CD4-positive, alpha-beta T cell treated with Interferon alpha-2 for 1 hour (primary cell): Measurements from ENCODE around the gene SEMA3D.
"Not testable (repeated sequence)": the region's sequence is repeated elsewhere in the genome, so short reads cannot be mapped to it uniquely, and the experiment has no call there.

Source experiments
- DNase-seq, 2 donors: peaks; one replicate each; pipeline ENCODE4 v3.0.0-alpha.2; 2020 to 2022

Gene SEMA3D

DNA sequence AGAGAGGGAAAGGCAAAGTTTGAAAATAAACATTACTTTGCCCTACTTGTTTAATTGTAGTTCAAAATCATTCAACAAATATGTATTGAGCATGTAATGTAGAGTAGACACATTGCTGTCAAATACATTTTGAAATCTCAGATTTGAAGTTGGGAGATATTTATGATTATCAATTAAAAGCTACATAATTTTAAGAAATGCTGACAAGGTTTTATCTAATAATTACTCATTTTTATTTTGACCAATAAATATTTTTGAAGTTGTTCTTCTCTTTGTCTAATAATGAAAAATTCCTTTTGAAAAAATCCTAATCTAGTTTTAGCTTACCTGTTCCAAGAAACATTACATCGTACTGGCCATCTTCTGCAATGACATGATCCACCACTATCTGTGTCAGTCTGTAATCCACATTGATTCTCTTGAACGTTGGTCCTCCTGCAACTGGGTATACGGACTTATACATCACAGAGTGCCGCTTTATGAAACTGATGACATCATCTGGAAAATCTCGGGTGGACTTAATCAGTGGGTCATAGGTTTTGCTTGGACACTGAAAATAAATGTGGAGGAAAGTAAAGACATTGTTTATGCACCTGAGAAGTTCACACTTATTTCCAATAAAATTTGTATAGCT, 164.7 kb downstream of the SEMA3D start:
- DNase-seq, result no peak

DNA sequence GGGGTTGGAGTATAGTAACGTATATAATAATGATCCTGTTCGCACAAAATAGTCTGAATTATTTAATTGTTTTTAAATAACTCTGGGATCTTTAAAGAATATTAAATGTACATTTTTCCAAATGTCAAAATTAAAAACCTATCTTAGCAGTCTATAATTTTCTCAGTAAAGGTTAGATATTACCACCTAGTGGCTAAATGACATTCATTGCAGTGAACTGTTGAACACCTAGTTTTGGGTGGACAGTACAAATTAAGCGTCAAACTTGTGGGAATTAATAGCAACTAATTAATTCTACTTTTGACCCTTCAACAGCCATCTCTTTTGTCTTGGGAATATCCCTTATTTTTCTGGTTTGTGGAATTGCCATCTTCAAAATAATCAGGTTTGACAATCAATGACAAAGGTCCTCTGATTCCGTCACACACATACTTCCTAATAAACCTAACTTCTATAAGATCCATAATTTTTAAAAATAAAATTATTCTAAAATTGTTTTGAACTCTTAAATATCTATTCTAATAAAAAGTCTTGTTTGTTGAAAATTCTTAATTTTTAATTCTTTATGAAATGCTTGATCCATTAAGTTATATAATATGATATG, 165.7 kb downstream of the SEMA3D start:
- no peak for DNase-seq

DNA sequence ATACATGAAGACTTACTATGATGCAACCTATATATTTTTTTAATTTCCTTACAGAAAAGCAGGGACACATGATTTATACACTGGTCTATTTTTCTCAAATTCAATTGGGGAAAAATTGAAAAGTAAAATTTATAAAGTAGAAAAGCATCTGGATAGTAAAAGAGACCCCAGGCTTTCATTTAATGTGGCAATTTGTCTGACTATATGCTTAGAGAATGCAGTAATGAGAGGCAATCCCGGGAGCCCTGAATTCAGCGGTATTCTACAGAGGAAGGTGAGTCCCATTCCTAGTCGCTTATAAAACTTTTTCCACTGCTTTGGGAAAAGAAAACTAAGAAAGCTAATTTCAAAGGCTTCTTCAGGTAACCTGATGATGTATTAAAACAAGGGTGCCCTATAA, 167.1 kb downstream of the SEMA3D start:
- DNase-seq, result no peak

DNA sequence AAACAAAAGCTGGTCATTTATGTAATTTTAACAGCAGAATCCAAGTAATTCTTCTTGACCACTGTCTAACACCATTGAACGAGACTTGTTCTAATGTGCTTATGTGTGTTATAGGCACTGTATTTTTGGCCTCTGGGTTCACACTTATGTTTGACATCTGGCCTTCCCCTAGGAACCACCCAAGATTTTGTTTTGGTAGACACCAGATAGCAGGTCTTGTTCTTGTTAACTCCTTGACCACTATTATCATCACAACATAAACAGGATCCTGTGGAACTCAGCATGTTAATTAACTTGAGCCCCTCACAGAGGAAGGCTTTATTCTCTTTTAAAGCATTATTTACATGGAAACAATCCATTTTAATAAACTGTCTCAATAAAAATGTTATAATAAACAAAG, 167.7 kb downstream of the SEMA3D start:
- DNase-seq, result no peak

DNA sequence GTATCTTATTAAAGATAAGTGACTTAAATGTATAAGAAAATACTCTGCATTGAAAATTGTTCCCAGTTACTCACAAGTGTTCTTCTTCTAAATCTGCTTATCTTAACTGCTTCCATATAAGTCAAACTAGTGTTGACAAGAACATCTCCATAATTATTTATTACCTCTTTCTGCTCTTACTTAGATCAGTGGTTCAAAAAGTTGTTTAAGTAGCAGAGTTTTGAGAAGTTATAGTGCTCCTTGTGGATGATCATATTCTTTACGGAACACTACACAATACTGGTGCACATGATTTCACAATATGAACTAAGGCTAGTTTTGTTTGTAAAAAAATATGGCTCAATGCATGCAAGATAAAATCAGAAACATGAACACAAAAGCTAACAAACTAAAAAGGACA, 168.4 kb downstream of the SEMA3D start:
- DNase-seq, result no peak

DNA sequence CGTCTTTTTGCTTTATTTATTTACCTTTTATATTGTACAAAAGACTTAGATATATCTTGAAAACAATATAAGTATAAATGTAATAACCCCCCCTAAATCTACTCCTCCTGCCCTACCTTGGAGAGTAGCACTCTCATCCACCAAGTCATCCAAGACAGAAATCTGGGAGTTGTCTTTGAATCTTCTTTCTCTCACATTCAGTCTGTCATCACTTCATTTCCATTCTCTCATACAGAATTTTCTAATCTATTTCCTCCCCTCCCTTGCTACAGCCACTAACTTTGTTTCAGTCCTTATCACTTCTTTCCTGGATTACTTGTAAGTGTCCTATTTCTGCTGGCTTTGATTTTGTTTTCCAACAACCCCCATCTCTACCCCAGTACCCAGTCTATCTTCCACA, 170.6 kb downstream of the SEMA3D start:
- DNase-seq, result no peak

DNA sequence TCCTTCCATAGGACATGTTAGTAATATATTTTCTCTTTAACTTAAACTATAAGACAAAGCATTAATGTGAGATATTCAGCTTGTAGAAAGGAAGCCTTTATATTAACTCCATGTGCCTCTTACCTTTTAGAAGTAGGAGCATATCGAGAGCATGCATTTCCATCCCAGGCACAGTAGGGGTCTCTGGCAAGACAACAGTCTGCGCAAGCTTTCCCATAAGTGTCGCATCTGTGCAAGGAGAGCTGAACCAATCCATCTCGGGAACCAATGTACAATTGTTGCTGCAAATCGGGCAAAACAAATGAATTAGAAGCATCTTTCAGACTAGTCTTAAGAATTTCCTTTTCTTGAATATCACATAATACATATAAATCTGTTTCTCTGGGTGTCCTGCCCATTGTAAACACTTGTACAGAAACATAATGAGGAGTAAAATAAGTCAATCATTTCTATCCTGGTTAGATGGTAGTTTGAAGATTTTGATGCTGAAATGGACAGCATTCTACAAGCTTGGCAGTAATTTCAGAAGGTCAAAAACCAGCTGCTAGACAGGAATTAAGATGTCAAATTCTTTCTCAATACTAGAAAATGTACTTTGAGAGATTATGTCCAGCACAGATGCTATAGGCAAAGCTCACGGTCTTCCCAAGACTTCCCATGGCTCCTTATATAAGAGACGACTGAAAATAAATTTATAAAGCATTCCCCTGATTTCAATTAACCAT, 171.8 kb downstream of the SEMA3D start:
- DNase-seq, result no peak

DNA sequence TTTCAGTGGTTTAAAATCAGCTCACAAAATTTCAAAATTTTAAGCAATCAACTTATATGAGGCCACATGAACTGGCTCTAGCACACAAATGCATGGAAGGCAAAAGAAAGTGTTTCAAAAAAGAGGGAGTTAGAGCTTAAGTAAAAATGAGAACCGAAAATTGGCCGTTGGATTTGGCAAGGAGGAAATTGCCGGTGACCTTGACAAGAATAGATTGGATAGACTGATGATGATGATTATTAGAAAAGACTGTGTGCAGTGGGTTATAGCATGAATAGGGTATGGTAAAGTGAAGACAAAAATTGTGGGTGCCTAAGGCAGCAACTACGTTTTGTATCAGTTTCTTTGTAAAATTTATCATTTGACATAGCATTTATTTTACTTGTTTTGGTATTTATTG, 175.7 kb downstream of the SEMA3D start:
- DNase-seq, result no peak

DNA sequence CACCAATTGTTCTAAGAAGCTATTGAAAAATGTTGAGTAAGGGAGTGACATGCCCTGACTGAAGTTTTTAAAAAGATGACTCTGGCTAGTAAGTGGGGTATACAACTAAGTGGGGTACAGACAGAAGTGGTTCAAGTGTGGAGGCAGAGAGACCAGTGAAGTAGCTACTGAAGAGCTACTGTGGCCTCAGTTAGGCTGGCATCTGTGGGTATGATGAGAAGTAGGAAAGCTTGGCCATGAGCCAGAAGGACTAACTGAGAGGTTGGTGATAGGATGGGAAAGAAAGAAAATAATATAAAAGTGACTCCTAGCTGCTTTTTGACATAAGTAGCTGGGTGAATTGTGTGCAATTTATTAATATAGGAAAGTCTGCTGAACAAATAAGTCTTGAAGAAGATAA, 176.6 kb downstream of the SEMA3D start:
- DNase-seq, result no peak

DNA sequence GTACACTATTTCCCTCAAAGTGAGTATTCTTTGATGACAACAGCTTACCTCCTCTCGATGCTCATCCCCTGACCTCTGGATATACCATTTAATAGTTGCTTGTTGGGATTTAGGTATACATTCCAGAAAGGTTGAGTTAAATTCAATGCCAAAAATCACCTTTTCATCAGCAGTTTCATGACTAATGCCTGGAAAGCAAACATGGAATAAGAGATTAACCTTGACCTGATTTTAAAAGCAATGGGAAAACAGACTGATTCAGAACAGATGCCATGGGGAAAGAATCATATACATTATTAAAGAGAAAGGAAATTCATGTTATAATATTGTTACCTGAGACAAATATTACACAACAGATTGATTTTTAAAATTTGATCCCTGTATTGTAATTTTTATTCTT, 180.1 kb downstream of the SEMA3D start:
- no peak for DNase-seq

DNA sequence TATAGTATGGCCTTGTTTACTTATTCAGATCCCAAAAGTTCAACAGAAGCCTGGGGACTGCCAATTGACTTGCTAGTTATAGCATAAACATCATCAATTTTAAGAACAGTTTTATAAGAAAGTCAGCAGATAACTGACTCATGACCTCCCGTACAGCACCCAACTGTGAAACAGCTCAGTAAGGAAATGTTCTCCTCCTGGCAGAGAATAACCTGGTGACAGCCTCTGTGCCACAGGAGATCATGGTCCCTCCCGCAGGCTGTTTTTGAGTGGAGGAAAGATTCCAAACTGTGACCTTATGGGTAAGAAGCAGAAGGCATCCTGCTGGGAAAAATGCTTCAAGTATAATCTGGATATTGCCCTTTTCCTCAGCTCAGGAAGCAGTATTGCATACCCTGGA, 182.5 kb downstream of the SEMA3D start:
- DNase-seq, result no peak

DNA sequence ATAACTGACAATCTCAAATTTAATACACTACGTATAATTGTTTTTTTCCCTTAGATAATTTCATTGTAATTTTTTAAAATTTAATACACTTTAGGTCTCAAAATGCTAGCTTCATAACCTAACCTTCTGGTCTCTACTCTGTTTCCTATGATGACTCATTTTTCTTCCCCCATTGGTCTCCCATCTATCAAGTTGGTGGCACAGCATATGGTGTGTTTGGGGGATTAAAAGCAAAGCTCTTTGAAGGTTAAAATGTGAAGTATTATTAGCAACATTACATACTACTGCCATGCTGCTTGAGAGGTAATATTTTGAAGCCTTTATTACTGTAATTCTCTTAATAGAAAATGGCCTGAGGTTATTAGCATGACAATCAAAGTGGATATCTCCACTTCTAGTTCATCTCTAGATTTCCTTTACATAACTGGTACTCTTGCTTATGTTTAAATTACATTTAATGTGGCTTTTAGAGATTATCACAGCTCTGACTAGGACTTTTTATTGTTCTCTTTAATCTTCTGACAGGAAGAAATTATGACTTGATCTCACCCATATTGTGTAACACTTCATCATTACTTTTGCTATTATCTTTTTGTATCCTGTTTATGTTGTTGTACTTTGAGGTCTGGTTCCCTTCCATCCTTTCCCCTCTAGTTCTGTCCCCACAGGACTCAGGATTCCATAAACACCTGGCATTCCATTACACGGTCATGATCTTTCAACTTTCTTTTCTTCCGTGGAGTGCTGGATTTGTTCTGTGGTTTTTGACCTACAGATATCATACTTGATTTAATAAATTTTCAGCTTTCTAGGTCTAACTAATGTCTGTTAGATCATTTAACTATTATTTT, 185.1 kb downstream of the SEMA3D start:
- DNase-seq, result no peak

DNA sequence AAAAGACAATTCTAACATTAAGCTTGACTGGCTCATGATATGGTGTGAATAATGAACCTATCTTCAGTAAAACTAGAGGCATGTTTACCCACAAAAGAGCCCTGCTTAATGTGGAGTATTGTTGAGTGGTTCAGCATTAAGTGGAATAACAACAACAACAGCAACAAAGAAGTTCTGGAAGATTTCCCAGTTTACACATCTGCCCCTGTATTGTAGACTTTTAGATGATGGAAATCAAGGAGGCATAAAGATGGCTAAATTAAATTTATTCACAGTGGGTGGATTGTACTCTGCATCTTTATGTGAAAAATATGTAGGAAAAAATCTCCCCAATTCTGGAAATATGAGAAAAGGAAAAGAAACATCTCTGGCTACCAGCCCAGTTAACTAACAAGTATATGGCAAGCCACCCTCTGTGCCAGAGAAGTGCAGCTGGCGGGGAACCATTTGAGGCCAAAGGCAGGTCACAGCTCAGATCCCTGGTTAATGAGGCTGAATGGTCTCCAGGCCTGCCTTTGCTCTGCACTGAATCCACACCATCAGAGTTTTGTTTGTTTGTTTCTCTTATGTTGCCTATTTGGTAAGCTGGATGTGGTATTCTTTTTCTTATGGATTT, 186.0 kb downstream of the SEMA3D start:
- DNase-seq, result no peak

DNA sequence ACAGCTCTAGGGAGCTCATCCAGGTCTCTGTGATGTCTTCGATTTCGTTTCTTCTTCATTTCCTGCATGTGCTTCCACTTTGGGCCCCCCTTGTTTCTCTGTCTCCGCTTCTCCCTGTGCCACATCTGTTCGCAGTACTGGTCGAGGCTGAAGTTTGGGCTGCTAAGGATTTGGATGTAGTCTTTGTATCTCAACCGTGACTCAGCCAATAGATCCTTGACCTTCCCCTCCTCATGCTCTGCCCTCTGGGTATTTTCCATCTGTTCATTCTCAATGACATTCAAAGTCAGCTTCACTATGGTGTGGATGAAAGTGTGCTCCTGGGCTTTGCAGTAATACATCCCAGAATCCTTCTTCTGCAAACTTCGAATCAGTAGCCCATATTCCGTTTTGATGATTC, 187.4 kb downstream of the SEMA3D start:
- DNase-seq, result no peak

DNA sequence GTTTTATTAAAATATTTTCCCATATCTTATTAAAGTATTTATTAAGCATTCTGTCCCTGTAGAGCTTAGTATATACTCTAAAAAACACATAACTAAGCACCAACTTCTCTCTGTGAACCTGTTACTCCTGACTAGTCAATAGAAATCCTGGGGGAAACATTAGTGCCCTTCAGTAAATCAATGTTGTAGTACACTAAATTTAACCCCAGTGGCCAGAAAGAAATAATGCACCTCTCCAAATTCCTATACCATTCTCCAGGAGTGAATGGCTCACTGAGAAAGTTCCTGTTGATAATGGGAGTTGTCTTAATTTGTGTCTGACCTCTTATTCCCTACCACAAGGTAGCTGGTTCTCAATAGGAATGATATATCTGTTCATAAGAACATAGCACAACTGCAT, 188.2 kb downstream of the SEMA3D start:
- no peak for DNase-seq

DNA sequence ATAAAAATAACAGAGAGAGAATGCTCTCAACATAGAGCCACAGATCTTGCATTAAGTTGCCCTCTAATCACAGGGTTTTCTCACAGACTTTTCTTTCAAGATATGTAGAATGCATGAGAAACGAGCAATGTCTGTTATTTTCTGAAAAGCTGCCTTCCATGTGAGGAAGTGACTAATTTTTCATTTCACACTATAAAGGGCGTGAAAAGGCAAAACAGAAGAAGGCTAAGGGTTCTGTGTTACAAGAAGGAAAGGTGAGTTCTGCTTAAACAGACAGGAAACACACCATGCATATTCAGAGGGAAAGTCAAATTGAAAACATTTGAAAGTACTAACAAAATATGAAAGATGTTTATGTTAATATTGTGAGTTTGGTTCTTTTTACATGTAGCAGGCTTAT, 189.2 kb downstream of the SEMA3D start:
- DNase-seq, result no peak

DNA sequence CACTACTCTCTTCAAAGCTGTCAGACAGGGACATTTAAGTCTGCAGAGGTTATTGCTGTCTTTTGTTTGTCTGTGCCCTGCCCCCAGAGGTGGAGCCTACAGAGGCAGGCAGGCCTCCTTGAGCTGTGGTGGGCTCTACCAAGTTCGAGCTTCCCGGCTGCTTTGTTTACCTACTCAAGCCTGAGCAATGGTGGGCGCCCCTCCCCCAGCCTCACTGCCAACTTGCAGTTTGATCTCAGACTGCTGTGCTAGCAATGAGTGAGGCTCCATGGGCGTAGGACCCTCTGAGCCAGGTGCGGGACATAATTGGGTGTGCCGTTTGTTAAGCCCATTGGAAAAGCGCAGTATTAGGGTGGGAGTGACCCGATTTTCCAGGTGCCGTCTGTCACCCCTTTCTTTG, 193.9 kb downstream of the SEMA3D start:
- not testable (repeated sequence) for DNase-seq

DNA sequence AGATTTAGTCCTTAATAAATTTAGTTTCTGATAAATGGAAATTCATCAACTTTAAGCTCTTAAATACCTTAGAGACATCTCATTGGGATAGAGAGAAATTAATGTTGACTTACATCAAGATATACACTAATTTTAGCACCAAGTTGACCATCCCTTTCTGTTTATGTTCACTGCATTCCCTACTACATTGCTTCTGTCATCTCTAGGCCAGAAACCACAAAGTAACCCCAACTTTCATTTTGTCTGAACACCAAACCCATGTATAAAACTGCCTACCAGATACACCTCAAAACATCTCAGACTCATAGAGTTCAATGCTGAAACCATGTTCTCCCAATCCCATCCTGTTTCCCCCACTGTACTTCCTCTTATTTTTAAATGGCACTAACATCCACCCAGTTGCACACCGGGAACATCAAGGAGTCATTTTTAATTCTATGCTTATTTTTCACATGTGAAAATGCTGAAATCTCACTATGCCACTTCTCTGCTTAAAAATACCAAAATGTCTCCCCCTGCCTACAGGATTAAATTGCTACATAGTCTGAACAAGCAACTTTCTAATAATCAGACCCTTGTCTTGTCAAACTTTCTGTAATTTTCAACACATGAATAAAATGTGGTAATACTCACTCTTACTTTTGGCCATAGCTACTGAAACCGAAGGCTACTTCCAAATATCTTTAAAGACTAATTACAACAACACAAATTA, 201.6 kb downstream of the SEMA3D start:
- no peak for DNase-seq

DNA sequence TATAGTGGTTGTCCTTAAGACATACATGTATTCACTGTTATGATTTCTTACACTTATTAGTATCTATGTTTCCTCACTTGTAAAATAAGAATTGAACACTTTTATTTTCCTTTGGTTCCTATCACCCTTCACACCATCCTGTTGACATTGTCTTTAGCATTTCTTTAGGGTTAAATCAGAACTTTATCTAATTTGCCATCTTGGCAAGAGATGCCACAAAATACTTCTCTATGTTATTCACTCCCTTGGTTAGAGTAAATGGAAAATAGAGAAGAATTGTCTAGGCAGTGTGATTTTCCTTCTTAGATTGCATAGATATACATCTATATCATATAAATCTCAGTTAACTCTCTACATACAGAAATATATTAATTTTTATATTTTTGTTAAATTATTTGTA, 204.7 kb downstream of the SEMA3D start:
- DNase-seq, result no peak

DNA sequence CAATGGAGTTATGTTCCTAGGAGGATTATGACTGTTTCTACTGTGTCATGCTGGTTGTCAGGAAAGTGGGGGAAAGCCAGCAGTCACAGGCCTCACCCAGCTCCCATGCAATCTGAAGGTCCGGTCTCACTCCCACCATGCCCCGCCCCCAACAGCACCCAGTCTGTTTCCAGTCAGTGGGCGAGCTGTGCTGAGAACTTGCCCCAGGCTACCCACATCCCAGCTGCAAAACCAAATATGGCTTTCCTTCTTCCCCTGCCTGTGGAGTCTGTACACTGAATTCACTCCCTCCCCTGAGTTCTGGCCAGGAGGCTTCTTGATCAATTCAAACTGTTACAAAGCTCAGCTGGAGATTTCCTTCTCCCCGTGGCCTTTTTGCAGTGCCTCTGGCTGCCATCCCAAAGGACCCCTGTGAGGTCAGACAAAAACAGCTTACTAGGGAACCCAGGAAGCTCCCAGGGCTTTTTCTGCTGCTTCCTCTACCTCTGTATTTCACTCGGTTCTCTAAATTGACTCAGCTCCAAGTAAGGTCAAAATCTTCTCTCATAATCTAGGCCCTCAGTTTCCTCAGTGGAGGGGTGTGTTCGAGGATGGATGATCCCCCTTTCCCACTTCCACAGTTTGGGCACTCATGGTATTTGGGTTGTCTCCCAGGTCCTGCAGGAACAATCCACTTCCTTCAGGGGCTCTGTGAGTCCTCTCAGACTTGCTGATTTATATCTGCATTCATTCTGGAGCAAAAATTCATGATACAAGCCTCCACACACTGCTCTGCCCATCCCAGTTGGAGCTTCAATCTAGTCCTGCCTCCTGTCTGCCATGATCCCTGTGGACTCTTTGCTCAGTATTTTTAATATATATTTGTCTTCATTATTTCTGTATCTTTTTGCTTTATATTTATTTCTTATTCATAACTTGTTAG, 205.5 kb downstream of the SEMA3D start:
- DNase-seq, result no peak

DNA sequence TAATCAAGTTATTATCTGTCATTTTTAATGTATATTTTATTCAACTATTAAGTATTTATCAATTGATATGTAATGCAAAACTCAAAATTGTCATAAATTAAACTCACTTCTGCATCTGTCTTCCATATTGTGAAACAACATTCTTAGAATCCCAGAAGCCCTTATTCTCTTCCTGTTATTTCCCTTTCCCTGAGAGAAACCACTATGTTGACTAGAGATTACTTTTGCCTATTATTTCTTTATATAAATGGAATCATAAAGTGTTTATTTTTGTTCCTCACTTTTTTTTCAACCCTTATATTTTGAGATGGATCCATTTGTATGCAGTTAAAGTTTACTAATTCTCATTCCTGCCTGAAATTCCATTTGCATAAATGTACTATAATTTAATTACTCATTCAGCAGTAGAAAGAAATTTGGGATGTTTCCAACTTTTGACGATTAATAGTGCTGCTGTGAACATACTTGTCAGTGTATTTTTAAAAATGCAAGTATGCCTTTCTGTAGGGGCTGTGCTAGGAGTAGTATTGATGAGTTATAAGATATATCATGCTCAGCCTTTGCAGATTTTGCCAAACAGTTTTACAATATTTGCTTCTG, 211.2 kb downstream of the SEMA3D start:
- DNase-seq, result no peak
